ENCODE data around the gene ART4.

ART4 gene

GRCh38 chr12:14850929-14851663 lies 7.8 kb upstream of the ART4 start:
- DNase-seq (ENCODE audit: low read depth) = no peak

GRCh38 chr12:14849661-14850060 lies 6.3 kb upstream of the ART4 start:
- DNase-seq (ENCODE audit: low read depth) = no peak

- no peak for DNase-seq (ENCODE audit: low read depth)
Measured at GRCh38 chr12:14846876-14847580, 3.7 kb upstream of the ART4 start.

GRCh38 chr12:14846042-14846587 lies 2.8 kb upstream of the ART4 start:
- DNase-seq (ENCODE audit: low read depth) = no peak

GRCh38 chr12:14845350-14845750 lies 2.0 kb upstream of the ART4 start:
- peak; percentile 21 for DNase-seq (ENCODE audit: low read depth)

GRCh38 chr12:14844401-14844800 lies 1.1 kb upstream of the ART4 start:
- no peak for DNase-seq (ENCODE audit: low read depth)

GRCh38 chr12:14842315-14842714 lies 1.0 kb downstream of the ART4 start:
- DNase-seq (ENCODE audit: low read depth) = no peak

GRCh38 chr12:14841761-14842160 lies 1.6 kb downstream of the ART4 start:
- DNase-seq (ENCODE audit: low read depth) = no peak

- DNase-seq (ENCODE audit: low read depth) = no peak
Measured at GRCh38 chr12:14840616-14841015, 2.7 kb downstream of the ART4 start.

- DNase-seq (ENCODE audit: low read depth) = no peak
Measured at GRCh38 chr12:14839262-14839661, 4.1 kb downstream of the ART4 start.

- no peak for DNase-seq (ENCODE audit: low read depth)
Measured at GRCh38 chr12:14836336-14837210, 6.8 kb downstream of the ART4 start.

GRCh38 chr12:14834509-14834908 lies 8.8 kb downstream of the ART4 start:
- DNase-seq (ENCODE audit: low read depth) = no peak

- DNase-seq (ENCODE audit: low read depth) = no peak
Measured at GRCh38 chr12:14833952-14834351, 9.4 kb downstream of the ART4 start.

GRCh38 chr12:14833336-14833735 lies 10.0 kb downstream of the ART4 start:
- DNase-seq (ENCODE audit: low read depth) = no peak

GRCh38 chr12:14828892-14829291 lies 14.4 kb downstream of the ART4 start:
- DNase-seq (ENCODE audit: low read depth) = no peak

GRCh38 chr12:14827043-14827442 lies 16.3 kb downstream of the ART4 start:
- no peak for DNase-seq (ENCODE audit: low read depth)

GRCh38 chr12:14826491-14826890 lies 16.8 kb downstream of the ART4 start:
- DNase-seq (ENCODE audit: low read depth) = no peak

- no peak for DNase-seq (ENCODE audit: low read depth)
Measured at GRCh38 chr12:14825256-14825655, 18.1 kb downstream of the ART4 start.

GRCh38 chr12:14824012-14824634 lies 19.2 kb downstream of the ART4 start:
- DNase-seq (ENCODE audit: low read depth) = no peak

GRCh38 chr12:14814014-14814413 lies 29.3 kb downstream of the ART4 start, which contains the start of gene SMCO3:
Gene SMCO3, minus strand, starts transcription at chr12:14814182. Its CDS starts 7,502 bp downstream, at chr12:14806680.
- no peak for DNase-seq (ENCODE audit: low read depth)

GRCh38 chr12:14811486-14811885 lies 31.8 kb downstream of the ART4 start:
- no peak for DNase-seq (ENCODE audit: low read depth)

GRCh38 chr12:14810953-14811483 lies 32.3 kb downstream of the ART4 start:
- no peak for DNase-seq (ENCODE audit: low read depth)
